Fibroblast of skin of scalp (primary cell): ENCODE results near the gene SORCS3.
A peak's percentile ranks its signal among the peaks of the same experiment; 100 is the strongest.

Experiments
- DNase-seq: peaks from one replicate; pipeline ENCODE4 v3.0.0-alpha.2; 2013

The SORCS3 gene

GRCh38 chr10:104867966-104868598, 227.0 kb downstream of the SORCS3 start:
- no peak for DNase-seq

GRCh38 chr10:104872691-104873090, 231.6 kb downstream of the SORCS3 start:
- no peak for DNase-seq

GRCh38 chr10:104873161-104873560, 232.1 kb downstream of the SORCS3 start:
- no peak for DNase-seq

- no peak for DNase-seq
Observed at GRCh38 chr10:104875561-104875960, 234.5 kb downstream of the SORCS3 start.

- no peak for DNase-seq
Observed at GRCh38 chr10:104880624-104881398, 239.7 kb downstream of the SORCS3 start.

- DNase-seq = no peak
Observed at GRCh38 chr10:104881740-104882139, 240.7 kb downstream of the SORCS3 start.

- no peak for DNase-seq
Observed at GRCh38 chr10:104892879-104893617, 252.0 kb downstream of the SORCS3 start.

GRCh38 chr10:104893701-104894100, 252.6 kb downstream of the SORCS3 start:
- DNase-seq = no peak

GRCh38 chr10:104894681-104895080, 253.6 kb downstream of the SORCS3 start:
- DNase-seq = no peak

GRCh38 chr10:104895541-104895940, 254.5 kb downstream of the SORCS3 start:
- no peak for DNase-seq

GRCh38 chr10:104895981-104896380, 254.9 kb downstream of the SORCS3 start:
- DNase-seq = no peak

GRCh38 chr10:104897696-104898095, 256.6 kb downstream of the SORCS3 start:
- DNase-seq = no peak

- no peak for DNase-seq
Observed at GRCh38 chr10:104899779-104900178, 258.7 kb downstream of the SORCS3 start.

- DNase-seq = peak; percentile 6
Observed at GRCh38 chr10:104903433-104903832, 262.3 kb downstream of the SORCS3 start.

- DNase-seq = no peak
Observed at GRCh38 chr10:104904753-104905323, 263.7 kb downstream of the SORCS3 start.

GRCh38 chr10:104906112-104906511, 265.0 kb downstream of the SORCS3 start:
- no peak for DNase-seq

- no peak for DNase-seq
Observed at GRCh38 chr10:104907521-104907920, 266.4 kb downstream of the SORCS3 start.

- DNase-seq = no peak
Observed at GRCh38 chr10:104908581-104908980, 267.5 kb downstream of the SORCS3 start.

GRCh38 chr10:104910712-104911111, 269.6 kb downstream of the SORCS3 start:
- DNase-seq = no peak

GRCh38 chr10:104913390-104913789, 272.3 kb downstream of the SORCS3 start:
- no peak for DNase-seq

- DNase-seq = no peak
Observed at GRCh38 chr10:104920476-104920875, 279.4 kb downstream of the SORCS3 start.

- DNase-seq = no peak
Observed at GRCh38 chr10:104921763-104922162, 280.7 kb downstream of the SORCS3 start.

GRCh38 chr10:104922810-104923209, 281.7 kb downstream of the SORCS3 start:
- no peak for DNase-seq
